Activated effector memory CD4-positive, alpha-beta T cell treated with Interleukin-2 at 50 U/mL for 16 hours (primary cell): ENCODE data around the gene COL20A1.
"Not testable (repeated sequence)": the region's sequence is repeated elsewhere in the genome, so short reads cannot be mapped to it uniquely, and the experiment has no call there.

Experiments used
- DNase-seq: peaks from one replicate; pipeline ENCODE4 v3.0.0-alpha.2; 2020

The COL20A1 gene

DNA sequence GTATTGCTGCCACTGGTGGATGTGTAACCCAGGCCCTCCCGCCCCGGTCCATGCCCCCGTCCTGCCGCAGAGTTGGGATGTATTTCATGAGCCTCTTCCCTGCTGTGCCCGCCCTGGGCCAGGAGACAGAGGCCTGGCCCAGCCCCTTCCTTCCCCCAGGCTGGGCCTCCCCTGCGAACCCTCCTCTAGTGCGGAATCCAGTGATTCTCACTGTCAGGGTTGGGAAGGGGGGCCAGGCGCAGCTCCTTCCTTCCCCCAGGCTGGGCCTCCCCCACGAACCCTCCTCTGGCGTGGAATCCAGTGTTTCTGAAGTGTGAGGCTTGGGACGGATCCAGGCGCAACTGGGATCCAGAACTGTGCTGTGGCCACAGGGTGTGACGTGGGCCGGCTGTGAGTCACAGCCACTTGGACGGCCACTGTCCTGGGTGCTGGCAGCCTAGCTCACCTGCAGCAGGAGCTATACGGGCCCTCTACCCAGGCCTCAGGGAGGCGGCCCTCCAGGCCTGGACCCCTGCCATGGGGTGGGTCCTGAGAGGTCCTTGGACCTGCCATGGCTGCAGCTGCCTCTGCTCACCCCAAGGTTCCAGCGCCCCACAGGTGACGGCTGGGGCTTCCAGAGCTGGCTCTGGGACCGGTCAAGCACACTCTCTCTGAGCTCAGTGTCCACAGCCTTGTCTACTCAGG, 28.3 kb downstream of the COL20A1 start:
- DNase-seq = no peak

- no peak for DNase-seq
These were observed 29.4 kb downstream of the COL20A1 start for GRCh38 chr20:63322146-63322932.

DNA sequence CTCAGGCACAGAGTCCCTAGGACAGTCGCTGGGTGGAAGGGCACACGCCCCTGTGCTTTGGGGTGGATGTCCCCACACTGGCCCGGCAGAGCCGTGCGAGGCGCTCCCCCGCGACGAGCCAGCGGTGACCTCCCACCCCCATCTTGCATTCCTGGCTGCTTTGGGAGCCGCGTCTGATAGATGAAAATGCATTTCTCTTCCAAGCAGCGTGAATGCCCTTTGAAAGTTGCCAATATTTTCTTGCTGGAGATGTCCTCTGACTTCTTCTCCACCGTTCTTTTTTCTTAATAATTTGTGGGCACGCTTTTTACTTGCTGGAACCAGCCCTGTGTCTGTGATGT, 29.9 kb downstream of the COL20A1 start:
- no peak for DNase-seq

GRCh38 chr20:63323357-63323981, 30.5 kb downstream of the COL20A1 start:
- DNase-seq = no peak

DNA sequence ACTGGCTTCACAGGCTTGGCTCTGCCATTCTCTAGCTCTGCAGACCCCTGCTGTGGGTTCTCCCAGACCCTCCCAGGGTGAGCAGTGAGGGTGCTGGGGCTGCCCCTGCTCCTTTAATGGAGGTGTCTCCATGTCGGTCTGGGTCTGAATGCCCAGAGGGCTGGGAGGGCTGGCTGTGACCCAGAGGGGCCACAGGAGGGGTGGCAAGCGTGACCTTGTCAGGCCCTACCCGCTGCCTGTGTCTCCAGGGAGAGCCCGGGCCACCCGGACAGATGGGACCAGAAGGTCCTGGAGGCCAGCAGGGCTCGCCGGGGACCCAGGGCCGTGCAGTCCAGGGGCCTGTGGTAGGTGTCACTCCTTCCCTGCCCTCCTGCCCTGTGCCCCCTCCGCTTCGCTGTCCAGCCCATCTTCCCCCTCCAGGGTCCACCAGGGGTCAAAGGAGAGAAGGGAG, 32.1 kb downstream of the COL20A1 start:
- no peak for DNase-seq

DNA sequence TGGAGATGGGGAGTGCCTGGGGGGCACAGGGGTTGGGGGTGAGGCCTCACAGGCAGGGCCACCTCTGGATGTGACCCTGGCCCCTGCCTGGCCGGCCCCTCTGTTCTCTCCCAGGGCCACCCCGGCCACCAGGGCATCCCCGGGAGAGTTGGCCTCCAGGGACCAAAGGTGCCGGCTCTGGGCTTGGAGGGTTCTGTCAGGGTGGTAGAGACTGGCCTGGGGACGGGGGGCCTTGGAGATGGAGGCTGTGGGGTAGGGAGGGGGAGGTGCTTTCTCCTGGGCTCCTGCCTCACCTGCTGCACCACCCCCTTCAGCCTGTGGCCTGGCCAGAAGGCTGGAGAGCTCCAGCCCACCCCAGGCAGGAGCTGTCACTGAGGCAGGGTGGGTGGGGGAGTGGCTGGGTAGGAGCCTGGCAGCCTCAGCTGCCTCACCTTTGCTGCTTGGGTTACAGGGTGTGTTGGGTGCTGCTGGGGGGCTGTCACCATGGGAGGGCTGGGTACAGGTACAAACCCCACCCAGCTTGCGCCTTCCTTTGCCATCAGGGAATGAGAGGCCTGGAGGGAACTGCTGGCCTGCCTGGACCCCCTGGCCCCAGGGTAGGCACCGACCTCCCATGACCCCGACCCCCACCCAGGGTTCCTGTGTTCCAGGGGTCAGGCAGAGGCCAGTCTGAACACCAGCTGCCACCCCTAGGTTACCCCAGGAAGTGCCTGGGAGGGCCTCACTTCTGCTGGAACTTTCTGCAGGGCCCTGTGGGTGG, 32.7 kb downstream of the COL20A1 start:
- no peak for DNase-seq

DNA sequence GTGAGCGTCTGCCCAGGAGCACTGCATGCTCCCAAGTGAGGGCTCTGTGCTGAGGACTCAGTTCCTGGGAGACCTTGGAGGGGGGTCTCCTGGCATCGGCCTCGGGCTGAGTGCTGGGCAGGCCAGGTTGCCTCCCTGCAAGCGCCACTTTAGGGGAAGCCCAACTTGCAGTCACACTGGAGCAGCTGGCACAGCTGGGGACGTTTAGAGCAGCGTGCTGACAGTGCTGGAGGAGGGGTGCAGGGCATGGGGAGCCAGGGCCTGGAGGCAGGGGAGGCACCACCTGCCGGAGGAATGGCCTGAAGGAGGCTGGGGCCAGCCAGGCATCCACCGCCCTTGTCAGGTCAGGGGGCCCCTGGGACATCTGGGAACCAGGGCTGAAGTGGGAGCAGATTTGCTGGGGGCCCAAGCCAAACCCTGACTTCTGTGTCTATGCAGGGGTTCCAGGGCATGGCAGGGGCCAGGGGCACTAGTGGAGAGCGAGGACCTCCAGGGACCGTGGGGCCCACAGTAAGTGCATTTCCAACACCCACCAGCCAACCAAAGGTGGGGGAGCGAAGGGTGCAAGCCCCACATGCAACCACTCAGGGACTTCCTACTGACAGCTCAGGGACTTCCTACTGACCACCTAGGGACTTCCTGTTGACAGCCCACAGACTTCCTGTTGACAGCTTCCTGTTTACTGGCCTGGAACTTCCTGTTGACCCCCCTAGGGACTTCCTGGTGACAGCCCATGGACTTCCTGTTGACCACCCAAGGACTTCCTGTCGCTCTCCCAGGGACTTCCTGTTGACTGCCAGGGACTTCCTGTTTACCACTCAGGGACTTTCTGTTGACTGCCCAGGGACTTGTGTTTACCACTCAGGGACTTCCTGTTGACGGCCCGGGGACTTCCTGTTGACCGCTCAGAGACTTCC, 33.6 kb downstream of the COL20A1 start:
- DNase-seq = no peak

DNA sequence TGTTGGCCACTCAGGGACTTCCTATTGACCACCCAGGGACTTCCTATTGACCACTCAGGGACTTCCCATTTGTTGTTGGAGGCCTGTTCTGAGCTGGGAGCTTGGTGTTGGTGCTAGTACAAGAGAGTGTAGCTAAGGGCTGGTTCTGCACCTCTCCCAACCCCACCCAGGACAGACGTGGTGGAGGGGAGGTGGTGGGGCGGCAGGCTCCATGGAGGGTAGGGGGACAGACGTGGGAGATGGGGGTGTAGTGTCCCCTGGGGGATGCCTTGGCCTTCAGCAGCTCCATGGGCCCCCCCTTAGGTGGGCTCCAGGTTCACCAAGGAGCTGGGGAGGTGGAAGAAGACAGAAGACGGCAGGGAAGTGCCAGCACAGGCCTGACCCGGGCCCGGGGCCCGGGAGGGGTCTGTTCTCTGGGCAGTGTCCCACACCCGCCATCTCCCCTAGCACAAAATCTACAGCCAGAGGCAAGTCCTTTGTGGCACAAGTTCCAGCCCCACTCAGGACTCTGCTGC, 34.3 kb downstream of the COL20A1 start:
- DNase-seq = no peak

- no peak for DNase-seq
These were observed 35.2 kb downstream of the COL20A1 start for GRCh38 chr20:63328026-63328700.

DNA sequence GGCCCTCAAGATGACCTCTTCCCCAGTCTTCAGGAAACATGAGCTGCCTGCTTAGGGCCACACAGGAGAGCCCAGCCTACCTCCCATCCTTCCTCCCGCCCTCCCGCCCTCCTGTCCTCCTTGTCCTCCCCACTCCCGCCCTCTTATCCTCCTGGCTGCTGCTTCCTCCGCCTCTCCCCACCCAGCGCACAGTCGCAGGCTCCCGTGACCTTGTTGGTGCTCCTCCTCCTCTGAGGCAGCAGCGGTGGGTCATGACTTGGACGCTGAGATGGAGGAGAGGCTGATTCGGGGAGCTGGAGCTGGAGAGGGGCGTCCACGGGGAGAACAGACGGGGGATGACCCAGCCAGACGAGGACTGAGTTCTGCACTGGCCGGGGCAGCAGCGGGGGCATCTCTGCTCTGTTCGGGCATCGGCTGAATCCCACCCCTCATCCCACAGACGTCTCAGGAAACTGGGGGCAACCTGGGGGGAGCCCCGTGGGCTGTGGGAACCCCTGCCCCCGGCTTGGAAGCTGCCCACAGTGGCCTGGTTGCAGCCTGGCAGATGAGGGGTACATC, 35.8 kb downstream of the COL20A1 start:
- DNase-seq = no peak

GRCh38 chr20:63329331-63330083, 36.5 kb downstream of the COL20A1 start:
- no peak for DNase-seq

GRCh38 chr20:63330084-63330760, 37.2 kb downstream of the COL20A1 start:
- no peak for DNase-seq

DNA sequence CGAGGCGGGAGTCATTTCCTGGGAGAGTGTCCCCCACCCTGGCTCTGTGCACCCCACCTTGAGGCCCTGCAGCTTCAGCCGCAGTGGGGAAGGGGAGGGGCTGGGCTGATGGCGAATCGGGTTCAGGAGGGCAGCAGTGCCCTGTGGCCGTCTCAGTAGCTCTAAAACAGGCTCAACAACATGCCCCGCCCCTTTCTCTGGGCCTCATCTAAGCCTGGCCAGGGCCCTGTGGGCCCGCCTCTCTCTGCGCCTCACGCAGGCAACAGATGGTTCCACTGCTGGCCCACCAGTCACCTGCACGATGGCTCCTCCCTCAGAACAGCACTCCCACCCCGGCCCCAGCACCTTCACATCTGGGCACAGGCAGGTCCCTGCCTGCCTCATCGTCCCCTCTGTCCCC, 38.0 kb downstream of the COL20A1 start:
- no peak for DNase-seq

DNA sequence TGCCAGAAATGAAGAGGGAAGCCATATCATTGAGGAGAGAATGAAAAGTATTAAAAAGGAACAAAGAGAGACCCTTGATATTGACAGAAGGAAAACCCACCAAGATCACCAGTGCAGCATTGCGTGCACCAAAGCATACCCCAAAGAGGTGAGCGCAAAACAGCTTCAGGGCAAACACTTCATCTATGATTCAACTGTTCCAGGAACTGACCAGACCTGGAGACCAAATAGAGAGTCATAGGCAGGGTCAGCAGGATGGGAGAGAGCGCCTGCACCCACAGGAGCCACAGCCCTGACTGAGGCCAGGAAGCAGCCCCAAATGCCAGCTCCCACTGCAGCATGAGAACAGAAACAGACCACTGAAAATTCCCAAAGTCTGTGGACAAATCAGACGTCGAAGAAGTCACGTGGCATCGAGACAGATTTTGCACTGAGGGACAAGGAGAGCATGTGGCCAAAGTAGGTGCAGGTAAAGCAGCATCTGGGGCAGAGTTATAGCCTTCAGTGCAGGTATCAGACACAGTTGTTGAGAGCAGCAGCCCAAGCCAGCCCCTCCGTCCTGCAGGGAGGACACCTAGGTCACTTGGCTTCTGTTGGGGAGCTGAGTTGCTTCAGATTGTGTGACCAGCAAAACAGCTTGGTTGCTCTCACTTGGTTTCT, 38.9 kb downstream of the COL20A1 start:
- no peak for DNase-seq

GRCh38 chr20:63332488-63333240, 39.7 kb downstream of the COL20A1 start:
- DNase-seq = no peak

GRCh38 chr20:63333241-63333836, 40.4 kb downstream of the COL20A1 start:
- DNase-seq = no peak

DNA sequence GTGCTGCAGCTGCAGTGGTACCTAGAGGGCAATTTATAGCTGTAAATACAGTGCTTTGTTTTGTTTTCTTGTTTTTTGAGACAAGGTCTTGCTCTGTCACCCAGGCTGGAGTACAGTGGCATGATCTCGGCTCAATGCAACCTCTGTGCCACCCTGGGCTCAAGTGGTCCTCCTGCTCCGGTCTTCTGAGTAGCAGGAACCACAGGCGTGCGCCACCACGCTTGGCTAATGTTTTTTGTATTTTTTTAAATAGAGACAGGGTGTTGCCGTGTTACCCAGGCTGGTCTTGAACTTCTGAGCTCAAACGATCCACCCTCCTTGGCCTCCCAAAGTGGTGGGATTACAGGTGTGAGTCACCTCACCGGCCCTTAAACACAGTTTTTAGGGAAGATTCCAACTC, 41.4 kb downstream of the COL20A1 start:
- DNase-seq = no peak

DNA sequence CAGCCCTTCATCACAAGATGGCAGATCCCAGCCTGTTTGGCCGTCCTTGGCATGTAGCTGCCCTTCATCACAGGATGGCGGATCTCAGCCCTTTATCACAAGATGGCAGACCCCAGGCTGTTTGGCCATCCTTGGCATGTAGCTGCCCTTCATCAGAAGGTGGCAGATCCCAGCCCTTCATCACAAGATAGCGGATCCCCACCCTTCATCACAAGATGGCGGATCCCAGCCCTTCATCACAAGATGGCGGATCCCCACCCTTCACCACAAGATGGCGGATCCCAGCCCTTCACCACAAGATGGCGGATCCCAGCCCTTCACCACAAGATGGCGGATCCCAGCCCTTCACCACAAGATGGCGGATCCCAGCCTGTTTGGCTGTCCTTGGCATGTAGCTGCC, 42.1 kb downstream of the COL20A1 start:
- not testable (repeated sequence) for DNase-seq
